Spinal cord (tissue), 10 donors: Measurements from ENCODE around the gene GPR55. TPM values are rescaled to one million over a fixed set of nuclear protein-coding genes. Genes with fewer than 3 reads are reported as not detected.
A peak's percentile ranks its signal among the peaks of the same experiment; 100 is the strongest.

ENCODE experiments used
- DNase-seq, 6 donors: peaks; one replicate each; pipeline versions ENCODE4 v3.0.0 to v3.0.0-alpha.2; 2013 to 2015; ENCODE audit warnings: low spot score in 6 of 6, low read depth in 4 of 6
- H3K27ac ChIP-seq: one replicate; pipeline ENCODE4 v1.5.1; 2013; ENCODE audit warnings: low read depth, low read length, control low read depth
- H3K27me3 ChIP-seq: one replicate; pipeline ENCODE4 v1.6.1; 2013; ENCODE audit warnings: low read length; ENCODE audit not compliant: control insufficient read depth, insufficient read depth
- H3K36me3 ChIP-seq: one replicate; pipeline ENCODE4 v1.6.1; 2013; ENCODE audit warnings: low read length; ENCODE audit not compliant: control insufficient read depth, insufficient read depth
- H3K4me1 ChIP-seq: one replicate; pipeline ENCODE4 v1.6.1; 2013; ENCODE audit warnings: low read length; ENCODE audit not compliant: control insufficient read depth, insufficient read depth
- H3K4me3 ChIP-seq: one replicate; pipeline ENCODE4 v1.5.1; 2013; ENCODE audit warnings: low read depth, low read length, control low read depth
- H3K9me3 ChIP-seq: one replicate; pipeline ENCODE4 v1.6.1; 2013; ENCODE audit warnings: low read length; ENCODE audit not compliant: control insufficient read depth, insufficient read depth
- WGBS: methylation state at CpG from one replicate; pipeline ENCODE4 v1.1.5; 2013; ENCODE audit warnings: missing lambda C conversion rate; ENCODE audit not compliant: insufficient coverage; 5-methylcytosine and 5-hydroxymethylcytosine counted together
- polyA plus RNA-seq, 2 donors: library from polyadenylated mRNA; unstranded; fragments of 120-200 nt; gene quantifications; one replicate each; pipeline ENCODE4 v1.2.1, GENCODE V29; 2013; ENCODE audit not compliant: insufficient read length in 2 of 2
- total RNA-seq, 2 donors: library from RNA; depleted of rRNA in 1 of 2; stranded (reverse); fragments of 120-200 nt in 1 of 2; fragments of >200 nt in 1 of 2; gene quantifications; one replicate each; pipeline versions ENCODE4 v1.2.3 to v1.2.4, GENCODE V29; 2013 to 2014
- donor health status: healthy.

The GPR55 gene
- total and polyA plus RNA-seq, 4 donors, result 0.08 to 0.12 TPM; not detected in 2

- 22% methylated on average over 5 of the region's 5 CpGs for WGBS
- DNase-seq, result no peak
- peak overlapping the region; percentile 79 for H3K27ac ChIP-seq
- H3K4me3 ChIP-seq, result no peak overlapping the region
- peaks cover 2% of the 10 kb centered on the region for H3K36me3 ChIP-seq
- H3K4me1 ChIP-seq, result peaks cover 29% of the 10 kb centered on the region
- H3K27me3 ChIP-seq, result no peaks in the 10 kb centered on the region
- no peaks in the 10 kb centered on the region for H3K9me3 ChIP-seq
Measured at GRCh38 chr2:230886206-230886605, 38.8 kb downstream of the GPR55 start.

- no peaks in the 10 kb centered on the region for H3K9me3 ChIP-seq
- WGBS, result 9% methylated on average over 5 of the region's 11 CpGs
- peak overlapping the region; percentile 79 for H3K27ac ChIP-seq
- H3K4me3 ChIP-seq, result no peak overlapping the region
- DNase-seq, result peak in 3 of 6 donors; percentile 89 to 98 (median 98)
- peaks cover 23% of the 10 kb centered on the region for H3K4me1 ChIP-seq
- peaks cover 3% of the 10 kb centered on the region for H3K36me3 ChIP-seq
- no peaks in the 10 kb centered on the region for H3K27me3 ChIP-seq
Measured at GRCh38 chr2:230885463-230886130, 39.4 kb downstream of the GPR55 start.

GRCh38 chr2:230881840-230882239 is 43.2 kb downstream of the GPR55 start:
- no peaks in the 10 kb centered on the region for H3K9me3 ChIP-seq
- peaks cover 32% of the 10 kb centered on the region for H3K36me3 ChIP-seq
- no peak overlapping the region for H3K27ac ChIP-seq
- H3K4me1 ChIP-seq, result peaks cover 19% of the 10 kb centered on the region
- H3K27me3 ChIP-seq, result no peaks in the 10 kb centered on the region
- WGBS, result 84% methylated on average over 7 of the region's 7 CpGs
- no peak overlapping the region for H3K4me3 ChIP-seq
- no peak for DNase-seq

GRCh38 chr2:230879891-230880290 is 45.2 kb downstream of the GPR55 start:
- no peaks in the 10 kb centered on the region for H3K9me3 ChIP-seq
- H3K27ac ChIP-seq, result no peak overlapping the region
- no CpG with 5 or more reads among the region's 9 CpGs for WGBS
- H3K4me3 ChIP-seq, result no peak overlapping the region
- H3K27me3 ChIP-seq, result no peaks in the 10 kb centered on the region
- peaks cover 5% of the 10 kb centered on the region for H3K4me1 ChIP-seq
- no peak for DNase-seq
- peaks cover 51% of the 10 kb centered on the region for H3K36me3 ChIP-seq

- H3K36me3 ChIP-seq, result peaks cover 56% of the 10 kb centered on the region
- no peak for DNase-seq
- H3K27ac ChIP-seq, result no peak overlapping the region
- peaks cover 5% of the 10 kb centered on the region for H3K4me1 ChIP-seq
- WGBS, result 77% methylated on average over 11 of the region's 11 CpGs
- no peaks in the 10 kb centered on the region for H3K9me3 ChIP-seq
- H3K27me3 ChIP-seq, result no peaks in the 10 kb centered on the region
- H3K4me3 ChIP-seq, result no peak overlapping the region
Measured at GRCh38 chr2:230879271-230879882, 45.7 kb downstream of the GPR55 start.

- H3K36me3 ChIP-seq, result peaks cover 63% of the 10 kb centered on the region
- no peak for DNase-seq
Measured at GRCh38 chr2:230878599-230879188, 46.3 kb downstream of the GPR55 start.

GRCh38 chr2:230877759-230878598 is 47.1 kb downstream of the GPR55 start:
- DNase-seq, result no peak

More at GRCh38 chr2:230878599-230879188, 46.3 kb downstream of the GPR55 start:
- Histone ChIP-seq H3K4me1 (peaks cover 5% of the 10 kb centered on the region), H3K27ac (no peak overlapping the region), H3K27me3 (no peaks in the 10 kb centered on the region), H3K4me3 (no peak overlapping the region), H3K9me3 (no peaks in the 10 kb centered on the region)
- 70% methylated on average over 7 of the region's 10 CpGs for WGBS

GRCh38 chr2:230877116-230877758 is 47.8 kb downstream of the GPR55 start:
- H3K36me3 ChIP-seq, result peaks cover 76% of the 10 kb centered on the region
- no peak for DNase-seq
- WGBS, result 95% methylated on average over 25 of the region's 27 CpGs
- H3K27ac ChIP-seq, result no peak overlapping the region
- no peak overlapping the region for H3K4me3 ChIP-seq
- H3K9me3 ChIP-seq, result no peaks in the 10 kb centered on the region
- peaks cover 17% of the 10 kb centered on the region for H3K4me1 ChIP-seq
- H3K27me3 ChIP-seq, result no peaks in the 10 kb centered on the region

More at GRCh38 chr2:230877759-230878598, 47.1 kb downstream of the GPR55 start:
- H3K27ac ChIP-seq, result no peak overlapping the region
- no peaks in the 10 kb centered on the region for H3K27me3 ChIP-seq
- no peaks in the 10 kb centered on the region for H3K9me3 ChIP-seq
- 56% methylated on average over 19 of the region's 20 CpGs for WGBS
- H3K4me1 ChIP-seq, result peaks cover 11% of the 10 kb centered on the region
- no peak overlapping the region for H3K4me3 ChIP-seq
- peaks cover 70% of the 10 kb centered on the region for H3K36me3 ChIP-seq
